H1 (cell line): ENCODE data around the gene SETD1B. TPM values are rescaled to one million over a fixed set of nuclear protein-coding genes. Genes with fewer than 3 reads are reported as not detected.

Source experiments
- ASH2L ChIP-seq: fragments of 200-600, 300-600 bp; sonication (generic); IDR thresholded peaks from one replicate; pipeline ENCODE4 v1.7.1; 2017; ENCODE audit warnings: low read length
- ATF3 ChIP-seq: IDR thresholded peaks from 2 replicates; pipeline ENCODE4 v1.6.1; 2011; ENCODE audit warnings: low read depth, mild to moderate bottlenecking, low read length; ENCODE audit not compliant: insufficient read depth
- BACH1 ChIP-seq: IDR thresholded peaks from 2 replicates; pipeline ENCODE4 v1.6.1; 2012; ENCODE audit warnings: low read length, improper control_type of control experiment
- CHD1 ChIP-seq: IDR thresholded peaks from 2 replicates; pipeline ENCODE4 v1.6.1; 2012; ENCODE audit warnings: low read depth, low read length, improper control_type of control experiment
- CTBP2 ChIP-seq: IDR thresholded peaks from 2 replicates; pipeline ENCODE4 v1.7.0; 2011; ENCODE audit warnings: borderline replicate concordance, mild to moderate bottlenecking, moderate library complexity, mixed read lengths, low read length; ENCODE audit not compliant: insufficient read depth, insufficient read length
- GABPA ChIP-seq: IDR thresholded peaks from 2 replicates; pipeline ENCODE4 v1.6.1; 2011; ENCODE audit warnings: mild to moderate bottlenecking, low read length, moderate library complexity, borderline replicate concordance; ENCODE audit not compliant: insufficient read depth
- HDAC2 ChIP-seq, 2 experiments: fragments of 300-600 bp in 1 of 2; sonication (generic) in 1 of 2; IDR thresholded peaks; 2 replicates each; pipeline ENCODE4 v1.6.1; 2011 to 2012; ENCODE audit warnings: low read depth in 2 of 2, low read length in 2 of 2, mild to moderate bottlenecking in 2 of 2, moderate library complexity in 2 of 2, borderline replicate concordance in 1 of 2, inconsistent platforms in 1 of 2
- JUND ChIP-seq: IDR thresholded peaks from 2 replicates; pipeline ENCODE4 v1.6.1; 2011; ENCODE audit warnings: mild to moderate bottlenecking, improper control_type of control experiment, low read length
- MAFK ChIP-seq: IDR thresholded peaks from 2 replicates; pipeline ENCODE4 v1.6.1; 2012; ENCODE audit warnings: low read depth, mild to moderate bottlenecking, improper control_type of control experiment, low read length
- MAX ChIP-seq: IDR thresholded peaks from 2 replicates; pipeline ENCODE4 v1.6.1; 2012; ENCODE audit warnings: inconsistent platforms
- POLR2A ChIP-seq, 2 experiments: IDR thresholded peaks; 1 replicate in 1 of 2; 2 replicates in 1 of 2; pipeline ENCODE4 v1.6.1; 2011; ENCODE audit warnings: low read depth in 2 of 2, low read length in 2 of 2, mild to moderate bottlenecking in 2 of 2; ENCODE audit errors: control extremely low read depth in 1 of 2
- RAD21 ChIP-seq, 2 experiments: IDR thresholded peaks in 1 of 2; conservative IDR thresholded peaks in 1 of 2; 2 replicates each; pipeline ENCODE4 v1.6.1; 2011; ENCODE audit warnings: low read depth in 2 of 2, low read length in 2 of 2, improper control_type of control experiment in 1 of 2, inconsistent platforms in 1 of 2, mild to moderate bottlenecking in 1 of 2, moderate library complexity in 1 of 2
- RXRA ChIP-seq: IDR thresholded peaks from 2 replicates; pipeline ENCODE4 v1.6.1; 2011; ENCODE audit warnings: low read depth, mild to moderate bottlenecking, low read length, moderate library complexity; ENCODE audit not compliant: insufficient read depth
- SIX5 ChIP-seq: IDR thresholded peaks from 2 replicates; pipeline ENCODE4 v1.6.1; 2011; ENCODE audit warnings: mild to moderate bottlenecking, low read depth, low read length
- SP1 ChIP-seq: IDR thresholded peaks from 2 replicates; pipeline ENCODE4 v1.6.1; 2011; ENCODE audit warnings: low read depth, low read length
- SP2 ChIP-seq: IDR thresholded peaks from 2 replicates; pipeline ENCODE4 v1.6.1; 2012; ENCODE audit warnings: mild to moderate bottlenecking, low read length, inconsistent platforms
- TAF7 ChIP-seq: optimal IDR thresholded peaks from 2 replicates; pipeline ENCODE3; 2011; ENCODE audit warnings: low read depth, mild to moderate bottlenecking, inconsistent platforms, low read length, moderate library complexity, borderline replicate concordance
- TBP ChIP-seq: IDR thresholded peaks from 2 replicates; pipeline ENCODE4 v1.6.1; 2011; ENCODE audit warnings: low read depth, low read length, improper control_type of control experiment
- TEAD4 ChIP-seq: IDR thresholded peaks from 2 replicates; pipeline ENCODE4 v1.6.1; 2012; ENCODE audit warnings: low read depth, low read length, inconsistent platforms, mixed read lengths
- ZNF274 ChIP-seq: IDR thresholded peaks from 2 replicates; pipeline ENCODE4 v1.7.0; 2012; ENCODE audit warnings: low read length, borderline replicate concordance; ENCODE audit errors: extremely low read depth
- polyA plus RNA-seq, 7 experiments: library from polyadenylated mRNA; depleted of rRNA in 3 of 7; stranded (reverse) in 5 of 7; unstranded in 2 of 7; fragments of >200 nt in 5 of 7; fragments of 200-250 nt in 2 of 7; gene quantifications; 1 replicate in 5 of 7; 2 replicates in 1 of 7; 4 replicates in 1 of 7; pipeline versions ENCODE4 v1.2.1 to v1.2.3, GENCODE V29; 2011 to 2013; ENCODE audit warnings: missing spikeins in 2 of 7, mixed read lengths in 2 of 7
- total RNA-seq: library from RNA; stranded (reverse); fragmentation: NEBNext Ultra II Directional; extraction: Animal tissue kit (Norgen Biotek cat#: 25700); gene quantifications from 2 replicates; pipeline ENCODE4 v1.2.1, GENCODE V29; 2021

SETD1B gene
- total and polyA plus RNA-seq, 2 of the 8 experiments (the other 6 are each of a cell fraction or from before 2014, with no cell fraction given), result 1.3 to 17.7 TPM

DNA sequence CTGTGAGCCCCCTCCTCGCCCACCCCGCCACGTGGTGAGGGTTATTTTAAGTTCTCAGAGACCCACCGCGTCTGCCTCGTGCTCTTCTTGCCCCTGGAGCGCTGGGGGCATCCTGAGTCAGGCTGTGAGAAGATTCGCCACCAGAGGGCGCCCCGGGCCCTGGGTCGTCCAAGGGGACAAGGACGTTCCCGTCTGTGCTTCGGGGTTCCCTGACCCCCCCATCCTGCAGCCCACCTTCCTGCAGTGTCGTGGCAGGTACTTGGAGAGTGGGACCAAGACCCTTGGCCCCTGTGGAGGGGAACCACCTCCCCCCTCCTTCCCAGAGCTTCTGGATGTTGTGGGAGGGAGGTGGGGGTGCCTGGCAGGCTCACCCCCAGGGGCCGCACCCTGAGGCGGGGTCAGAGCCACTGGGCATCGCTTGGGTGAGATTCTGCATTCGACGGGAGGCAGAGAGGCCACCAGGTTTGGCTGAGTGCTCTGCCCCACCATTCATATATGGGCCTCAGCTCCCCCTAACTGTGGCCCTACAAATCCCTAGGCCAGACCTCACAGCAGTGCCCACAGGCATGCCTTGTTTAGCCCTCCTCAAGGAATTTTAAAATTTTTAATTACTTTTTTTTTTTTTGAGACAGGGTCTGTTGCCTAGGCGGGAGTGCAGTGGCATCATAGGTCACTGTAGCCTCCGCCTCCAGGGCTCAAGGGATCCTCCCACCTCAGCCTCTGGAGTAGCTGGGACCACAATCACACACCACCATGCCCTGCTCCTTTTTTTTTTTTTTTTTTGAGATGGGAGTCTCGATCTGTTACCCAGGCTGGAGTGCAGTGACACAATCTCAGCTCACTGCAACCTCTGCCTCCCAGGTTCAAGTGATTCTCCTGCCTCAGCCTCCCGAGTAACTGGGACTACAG, 27.4 kb upstream of the SETD1B start (continued):
- TF ChIP-seq ZNF274 (no peak), TEAD4 (no peak), POLR2A (IDR thresholded peaks at IDR 0.05; ENCODE audit: control extremely low read depth in 1 of 2, low read depth in 2 of 2, low read length in 2 of 2) (no peak), ATF3 (no peak), CHD1 (no peak), ASH2L (no peak), BACH1 (no peak), RXRA (no peak), GABPA (no peak; the same call in 1 of the 2 replicates), JUND (0 out of 2 replicates have a peak, but pooled peaks have one; percentile 6), SP2 (no peak), RAD21 (IDR thresholded peaks at IDR 0.05 in 1 of 2, conservative IDR thresholded peaks at IDR 0.05 in 1 of 2; ENCODE audit: low read depth in 2 of 2, low read length in 2 of 2) (peak; percentile 46 to 65), MAFK (no peak), SP1 (no peak), TAF7 (peak; percentile 33), CTBP2 (no peak), MAX (peak; percentile 82), TBP (no peak), SIX5 (no peak), HDAC2 (IDR thresholded peaks at IDR 0.05; ENCODE audit: borderline replicate concordance in 1 of 2, low read depth in 2 of 2, low read length in 2 of 2) (no peak)
